Activated CD4-positive, alpha-beta T cell treated with anti-CD3 and anti-CD28 coated beads, Interleukin-10, Interleukin-2, amounts not matched to agents 100 ng/mL and 50 ng/mL, durations not matched to agents 16 hours and 8 hours (primary cell): ENCODE measurements around the gene ACSS2.
A peak's percentile ranks its signal among the peaks of the same experiment; 100 is the strongest.

Experiments used
- DNase-seq: peaks from one replicate; pipeline ENCODE4 v3.0.0-alpha.2; 2020

Gene ACSS2

DNA sequence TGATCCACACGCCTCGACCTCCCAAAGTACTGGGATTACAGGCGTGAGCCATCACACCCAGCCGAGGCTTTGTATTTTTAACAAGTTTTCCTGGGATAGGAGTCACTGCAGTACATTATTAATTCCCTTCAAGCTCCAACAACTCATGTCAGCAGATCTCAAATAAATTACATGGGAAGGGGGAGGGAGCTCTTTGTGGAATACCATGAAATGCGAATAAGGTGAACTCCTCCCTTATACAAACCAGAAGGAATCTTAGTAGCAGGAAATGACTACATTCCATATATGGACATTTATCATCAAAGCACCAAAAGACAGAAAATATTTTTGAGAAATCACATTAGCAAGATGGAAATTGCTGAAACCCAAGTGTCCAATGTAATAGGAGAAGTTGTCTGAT is 76.3 kb downstream of the ACSS2 start:
- DNase-seq, result no peak

DNA sequence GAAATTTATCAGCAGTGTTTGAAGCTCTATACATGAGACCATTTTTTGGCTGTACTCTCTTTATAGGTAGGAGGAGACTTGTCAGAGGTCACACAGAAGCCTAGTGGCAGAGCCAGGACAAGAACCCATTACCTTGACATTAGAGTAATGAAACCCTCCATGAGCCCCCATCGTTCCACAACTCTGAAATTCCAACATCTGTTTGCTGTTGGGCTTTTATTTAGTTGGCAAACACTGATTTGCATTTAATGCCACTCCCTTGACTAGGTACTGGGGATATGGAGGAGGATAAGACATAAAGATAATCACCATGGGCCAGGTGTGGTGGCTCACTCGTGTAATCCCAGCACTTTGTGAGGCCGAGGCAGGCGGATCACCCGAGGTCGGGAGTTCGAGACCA is 77.5 kb downstream of the ACSS2 start:
- DNase-seq, result no peak

DNA sequence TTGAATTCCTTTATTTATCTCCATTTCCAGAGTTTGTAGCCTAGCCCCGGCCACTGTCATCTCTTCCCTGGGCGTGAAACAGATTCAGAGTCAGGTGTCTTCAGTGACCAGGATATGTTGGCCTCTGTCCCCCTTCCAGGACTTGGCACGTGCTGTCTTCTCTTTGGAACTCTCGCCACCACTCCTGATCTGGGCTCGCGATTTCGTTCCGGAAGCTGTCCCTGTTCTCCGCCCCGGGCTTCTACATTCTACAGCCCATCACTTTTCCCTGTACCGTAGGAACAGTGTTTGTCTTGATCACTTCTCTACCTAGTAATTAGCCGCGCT is 78.5 kb downstream of the ACSS2 start:
- DNase-seq, result no peak

DNA sequence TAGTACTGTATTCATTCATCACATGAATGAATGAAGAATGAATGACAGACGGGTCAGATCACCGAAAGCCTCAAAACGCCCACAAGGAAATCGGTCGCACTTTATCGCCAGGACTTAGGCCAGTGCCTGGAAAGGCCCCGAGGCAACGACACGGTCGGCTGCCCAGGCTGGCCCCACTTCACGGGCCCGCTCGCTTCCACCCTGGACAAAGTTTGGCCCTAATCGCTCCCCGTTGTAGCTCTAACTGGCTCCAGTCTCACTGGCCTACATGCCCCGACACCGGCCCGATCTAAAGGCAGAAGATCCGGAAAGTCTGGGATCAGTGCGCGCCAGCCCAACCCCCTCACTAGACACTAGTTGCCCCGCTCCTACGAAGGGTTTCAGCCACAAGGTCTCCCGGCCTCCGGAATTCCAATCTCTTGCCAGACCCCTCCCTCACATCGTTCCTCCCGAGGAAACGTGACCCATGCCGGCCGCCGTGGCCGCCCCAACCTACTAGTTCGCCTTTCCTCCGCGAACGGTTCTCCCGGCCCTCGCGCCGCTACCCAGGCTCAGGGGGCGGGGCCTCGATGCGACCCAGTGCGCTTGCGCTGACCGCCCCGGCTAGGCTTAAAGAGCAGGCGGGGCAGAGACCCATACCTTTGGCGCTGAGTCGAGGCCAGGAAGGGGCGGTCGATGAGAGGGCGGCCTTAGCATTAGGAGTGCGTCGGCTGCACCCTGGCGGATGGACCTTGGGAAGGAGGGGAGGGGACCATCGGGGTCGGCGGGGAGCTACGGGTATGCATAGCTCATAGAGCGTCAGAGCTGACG is 79.0 kb downstream of the ACSS2 start, which contains the start of the genes GSS and MYH7B:
Gene GSS (minus strand): TSS at position 576 of the 810 bp plus-strand sequence. CDS start 3,954 bp downstream, outside the sequence.
Gene MYH7B (plus strand): TSS at position 638 of the 810 bp plus-strand sequence. CDS start 22,138 bp downstream, outside the sequence.
- DNase-seq, result peak; percentile 98

DNA sequence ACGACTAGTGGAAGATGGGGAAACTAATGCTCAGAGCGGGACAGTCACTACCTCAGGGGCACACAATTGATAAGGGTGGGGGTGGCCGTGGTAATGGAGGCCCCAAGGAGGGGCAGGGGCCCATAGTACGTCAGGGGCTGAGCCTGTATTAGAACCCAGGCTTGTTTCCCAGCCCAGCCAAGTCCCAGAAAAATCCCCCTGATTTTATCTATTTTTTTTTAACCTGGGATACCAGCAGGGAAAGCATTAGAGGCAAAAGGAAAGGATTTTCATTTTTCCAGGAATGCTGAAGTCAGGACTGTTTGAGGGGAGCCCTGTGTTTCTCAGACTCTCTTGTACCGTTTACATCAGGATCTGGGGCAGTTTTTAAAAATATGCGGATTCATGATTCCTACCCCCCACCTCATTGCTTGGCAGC is 79.6 kb downstream of the ACSS2 start:
- no peak for DNase-seq

DNA sequence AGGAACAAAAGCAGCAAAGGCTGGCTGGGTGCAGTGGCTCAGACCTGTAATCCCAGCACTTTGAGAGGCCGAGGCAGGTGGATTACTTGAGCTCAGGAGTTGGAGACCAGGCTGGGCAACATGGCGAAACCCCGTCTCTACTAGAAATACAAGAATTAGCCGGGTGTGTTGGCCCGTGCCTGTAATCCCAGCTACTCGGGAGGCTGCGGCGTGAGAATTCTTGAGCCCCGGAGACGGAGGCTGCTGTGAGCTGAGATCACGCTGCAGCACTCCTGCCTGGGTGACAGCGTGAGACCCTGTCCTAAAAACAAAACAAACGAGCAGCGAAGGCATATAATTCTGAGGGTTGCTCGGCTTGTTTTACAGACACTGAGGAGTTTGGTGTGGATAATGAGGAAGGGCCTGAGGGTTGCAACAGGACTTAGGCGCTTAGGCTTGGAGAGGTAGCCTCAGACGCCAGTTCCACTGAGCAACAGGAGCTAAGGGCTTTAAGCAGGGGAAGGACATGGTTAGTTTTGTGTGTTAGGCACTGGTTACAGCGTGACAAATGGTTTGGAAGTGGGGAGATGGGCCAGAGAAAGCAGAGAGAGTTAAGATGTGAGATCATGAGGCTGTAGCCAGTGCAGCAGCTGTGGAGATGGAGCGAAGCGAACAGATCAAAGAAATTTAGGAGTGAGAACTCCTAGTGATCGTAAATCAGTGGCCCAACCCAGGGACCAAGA is 80.5 kb downstream of the ACSS2 start:
- no peak for DNase-seq

DNA sequence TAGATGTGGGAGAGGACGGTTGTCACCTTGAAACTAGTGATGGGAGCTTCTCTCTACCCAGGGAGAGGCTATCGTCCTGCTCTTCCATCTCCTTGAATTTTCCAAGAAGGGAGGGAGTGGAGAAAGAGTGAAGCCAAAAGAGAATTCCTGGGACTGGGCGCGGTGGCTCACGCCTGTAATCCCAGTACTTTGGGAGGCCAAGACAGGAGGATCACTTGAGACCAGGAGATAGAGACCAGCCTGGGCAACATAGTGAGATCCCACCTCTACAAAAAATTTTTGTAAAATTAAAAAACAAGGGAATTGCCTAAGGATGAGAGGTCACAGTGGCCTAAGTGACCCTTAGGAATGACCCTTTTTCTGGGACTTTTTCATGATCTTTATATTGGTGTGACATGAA is 88.1 kb downstream of the ACSS2 start:
- no peak for DNase-seq

DNA sequence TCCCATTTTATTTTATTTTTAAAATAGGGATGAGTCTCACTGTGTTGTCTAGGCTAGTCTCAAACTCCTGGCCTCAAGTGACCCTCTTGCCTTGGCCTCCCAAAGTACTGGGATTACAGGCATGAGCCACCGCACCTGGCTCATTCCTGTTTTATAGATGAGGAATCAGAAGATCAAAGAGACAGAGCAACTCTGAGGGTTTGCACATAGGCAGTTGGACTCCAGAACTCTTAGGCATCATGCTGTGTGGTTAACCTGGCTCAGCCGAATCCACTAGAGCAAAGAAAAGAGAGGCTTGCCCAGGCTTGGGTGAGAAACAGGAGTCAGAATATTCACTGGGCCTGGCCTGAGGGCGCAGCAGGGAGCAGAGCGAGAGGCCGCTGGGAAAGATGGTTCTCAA is 88.6 kb downstream of the ACSS2 start:
- DNase-seq, result no peak

DNA sequence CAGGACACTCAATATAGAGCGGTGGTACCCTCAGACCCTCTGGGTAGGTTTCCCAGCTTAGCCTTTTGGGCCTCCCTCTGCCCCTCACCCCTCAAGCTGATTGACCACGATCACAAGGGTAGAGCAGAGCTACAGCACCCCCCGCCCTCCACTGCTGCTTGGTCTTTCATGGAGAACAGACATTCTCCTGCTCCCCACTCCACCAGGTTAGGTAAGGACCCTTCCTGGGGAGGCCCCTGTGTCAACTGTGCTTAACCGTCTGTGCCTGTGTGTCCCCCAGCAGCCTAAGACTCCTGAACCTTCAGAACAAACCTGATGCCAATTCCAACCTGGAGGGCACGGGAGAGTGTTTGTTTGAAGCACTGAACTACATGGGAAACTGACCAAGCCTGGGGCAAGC is 91.0 kb downstream of the ACSS2 start:
- no peak for DNase-seq

DNA sequence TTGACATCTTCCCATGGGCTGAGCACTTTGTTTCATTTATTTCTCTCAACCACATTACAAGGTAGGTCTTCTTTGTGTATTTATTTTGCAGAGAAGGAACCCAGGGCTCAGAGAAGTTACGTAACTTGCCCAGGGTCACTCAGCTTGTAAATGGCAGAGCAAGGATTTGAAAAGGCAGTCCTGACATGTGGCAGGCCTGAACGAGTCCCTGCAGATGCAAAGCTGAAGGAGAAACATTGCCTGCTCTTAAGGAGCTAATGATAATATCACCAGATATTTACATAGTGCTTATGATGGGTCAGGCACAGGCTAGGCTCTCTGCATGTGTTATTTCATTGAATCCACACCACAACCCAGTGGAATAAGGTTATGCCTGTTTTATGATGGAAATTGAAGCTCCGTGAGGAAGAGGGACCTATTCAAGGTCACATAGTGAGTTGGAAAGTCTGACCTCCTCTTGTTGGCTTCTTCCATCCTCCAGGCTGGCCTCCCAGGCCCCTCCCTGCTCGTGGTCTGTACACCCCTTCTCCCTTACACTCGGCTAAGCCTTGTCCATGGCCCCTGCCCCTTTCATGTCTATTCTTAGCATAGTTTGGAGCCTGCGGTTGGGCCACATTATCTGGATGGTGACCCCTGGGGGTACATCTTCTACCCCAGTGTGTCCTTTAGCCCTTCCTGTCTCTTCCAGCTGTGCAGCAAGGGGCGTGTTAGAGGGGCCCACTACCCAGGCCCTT is 91.8 kb downstream of the ACSS2 start:
- DNase-seq, result no peak

DNA sequence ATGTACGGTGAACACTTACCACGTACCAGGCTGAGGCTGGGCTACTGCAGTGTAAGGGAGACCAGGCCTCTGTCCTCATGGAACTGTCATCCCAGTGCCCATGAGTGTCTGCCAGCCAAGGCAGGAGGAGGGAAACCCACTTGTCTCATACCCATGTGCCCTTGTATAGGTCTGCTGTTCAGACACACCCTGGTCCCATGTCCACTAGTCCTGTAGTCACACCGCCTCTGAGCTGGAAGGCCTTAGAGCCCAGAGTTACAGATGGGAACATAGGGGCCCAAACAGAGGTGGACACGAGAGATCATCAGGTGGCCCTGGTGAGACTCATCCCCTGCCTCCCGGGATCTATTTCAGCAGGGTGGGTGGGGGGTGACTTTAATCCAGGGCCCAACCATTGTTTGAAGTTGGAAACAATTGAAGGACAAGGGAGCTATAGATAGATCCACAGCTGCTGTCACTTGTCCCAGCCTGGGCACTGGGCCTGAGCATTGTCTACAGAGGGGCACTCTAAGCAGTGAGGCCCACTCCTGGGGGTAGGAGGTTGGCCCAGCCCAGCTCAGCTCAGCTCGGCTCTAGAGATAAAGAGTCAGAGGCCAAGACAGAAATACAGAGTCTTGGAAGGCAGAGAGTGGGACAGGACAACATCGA is 93.9 kb downstream of the ACSS2 start:
- no peak for DNase-seq

DNA sequence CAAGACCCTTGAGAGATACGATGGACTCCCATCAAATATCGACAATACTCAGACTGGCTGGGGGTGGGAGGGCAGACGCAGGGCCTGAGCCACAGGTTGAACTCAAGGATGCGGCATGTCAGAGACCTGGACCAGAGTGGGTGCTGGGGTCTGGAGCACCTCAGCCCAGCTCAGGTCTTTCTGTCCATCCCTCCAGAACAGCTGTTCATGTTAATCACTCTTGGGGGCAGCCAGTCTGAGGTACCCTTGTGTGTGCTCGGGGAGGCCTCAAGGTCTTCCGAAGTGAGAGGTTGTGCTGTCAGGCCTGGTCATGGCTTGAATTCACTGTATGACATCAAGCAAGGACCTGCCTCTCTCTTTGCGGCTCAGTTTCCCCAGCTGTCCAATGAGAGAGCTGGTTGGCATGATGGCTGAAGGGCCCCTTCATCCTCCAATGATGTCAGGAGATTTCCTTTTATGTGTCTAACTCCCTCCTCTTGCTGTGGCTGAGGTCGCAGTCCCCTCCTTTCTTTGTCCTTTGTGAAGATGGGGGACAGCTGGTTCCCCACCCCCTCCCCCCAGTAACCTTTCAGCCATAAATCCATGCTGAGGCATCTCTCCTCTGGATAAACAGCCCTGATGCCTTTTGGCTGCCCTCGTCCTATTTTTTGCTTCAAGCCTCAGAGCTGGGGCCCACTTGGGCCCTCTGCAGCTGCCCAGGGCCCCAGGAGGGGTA is 94.6 kb downstream of the ACSS2 start:
- DNase-seq, result no peak

DNA sequence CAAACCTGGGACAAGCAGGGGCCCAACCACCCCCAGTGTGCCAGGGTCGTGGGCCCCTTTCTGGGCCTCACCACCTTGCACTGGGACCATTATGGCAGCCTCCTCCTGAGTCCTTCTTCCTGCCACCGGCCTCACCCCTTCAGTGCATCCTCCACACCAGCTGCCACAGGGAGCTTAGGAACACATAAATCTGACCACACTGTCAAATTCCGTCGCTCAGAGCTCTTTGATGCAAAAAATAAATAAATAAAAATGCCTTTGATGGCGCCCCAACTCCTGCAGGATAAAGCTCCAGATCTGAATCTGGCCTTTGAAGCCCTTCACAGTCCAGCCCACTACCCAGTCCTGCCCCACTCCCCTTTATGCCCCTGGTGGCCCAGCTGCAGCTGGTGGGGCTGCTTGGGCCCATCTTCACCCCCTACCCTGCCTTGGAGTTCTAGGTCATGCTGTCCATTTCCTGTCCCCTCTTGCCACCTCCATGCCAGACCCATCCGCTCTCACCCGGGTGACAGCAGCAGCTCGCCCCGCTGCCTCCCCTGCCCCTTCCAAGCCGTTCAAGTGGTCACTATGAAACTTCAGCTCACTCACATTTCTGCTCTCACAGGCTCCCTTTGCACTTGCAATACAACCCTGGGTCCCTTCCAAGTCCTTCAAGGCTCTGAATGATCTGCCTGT is 95.3 kb downstream of the ACSS2 start:
- no peak for DNase-seq

DNA sequence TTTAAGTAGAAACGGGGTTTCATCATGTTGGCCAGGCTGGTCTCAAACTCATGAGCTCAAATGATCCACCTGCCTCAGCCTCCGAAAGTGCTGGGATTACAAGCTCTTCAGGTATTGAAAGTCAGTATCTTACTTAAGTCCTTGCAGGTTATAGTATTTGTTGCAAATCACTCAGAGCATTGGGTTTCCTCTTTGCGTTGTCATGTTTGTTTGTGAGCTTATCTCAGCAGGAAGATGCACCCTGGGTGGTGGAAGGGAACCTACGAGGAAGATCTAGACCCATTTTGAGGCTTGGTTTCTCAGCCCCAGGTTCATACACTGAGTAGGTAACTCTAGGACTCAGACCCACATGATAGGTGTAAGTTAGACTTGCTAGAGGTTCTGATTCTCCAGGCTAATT is 97.8 kb downstream of the ACSS2 start:
- no peak for DNase-seq

DNA sequence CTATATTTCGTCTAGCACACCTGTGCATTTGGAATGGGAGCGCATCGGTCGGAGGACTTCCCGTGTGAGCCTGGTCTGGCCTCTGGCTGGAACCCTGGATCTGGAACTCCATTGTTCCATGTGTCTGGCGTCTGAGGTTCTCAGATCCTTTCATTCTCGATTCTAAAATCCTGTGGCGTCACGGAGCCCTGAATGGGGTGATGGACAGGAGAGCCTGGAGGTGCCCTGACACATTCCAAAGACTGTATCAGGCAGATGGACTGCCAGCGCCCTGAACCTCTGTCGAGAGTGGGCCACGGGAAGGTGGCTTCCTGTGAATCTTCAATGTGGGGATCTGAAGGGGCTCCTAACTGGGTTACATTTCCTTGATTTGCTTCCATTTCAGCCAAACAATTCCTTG is 99.9 kb downstream of the ACSS2 start:
- no peak for DNase-seq
